SK-N-SH (cell line): ENCODE results near the gene SIM1.

Source experiments
- CHD2 ChIP-seq: fragments of 150-350 bp; IDR thresholded peaks from 2 replicates; pipeline ENCODE4 v1.6.1; 2018; ENCODE audit warnings: low read length; ENCODE audit not compliant: partially characterized antibody
- EP300 ChIP-seq, 2 experiments: IDR thresholded peaks; 2 replicates each; pipeline versions ENCODE4 v1.4.0 to v1.6.1; 2012; ENCODE audit warnings: borderline replicate concordance in 1 of 2, low read depth in 1 of 2, low read length in 1 of 2
- EZH2phosphoT487 ChIP-seq: fragments of 200-600 bp; sonication (generic); IDR thresholded peaks from 2 replicates; pipeline ENCODE4 v1.6.1; 2017; ENCODE audit warnings: low read depth, mixed run types, mild to moderate bottlenecking, antibody characterized with exemption, moderate library complexity, borderline replicate concordance
- POLR2AphosphoS5 ChIP-seq: IDR thresholded peaks from 2 replicates; pipeline ENCODE4 v1.6.1; 2012; ENCODE audit warnings: low read depth, low read length
- RAD21 ChIP-seq: IDR thresholded peaks from 2 replicates; pipeline ENCODE4 v1.6.1; 2012; ENCODE audit warnings: mild to moderate bottlenecking, low read length
- RCOR1 ChIP-seq: fragments of 150-350 bp; IDR thresholded peaks from 2 replicates; pipeline ENCODE4 v1.6.1; 2017; ENCODE audit warnings: antibody characterized with exemption, low read length
- RXRA ChIP-seq: IDR thresholded peaks from 2 replicates; pipeline ENCODE4 v1.4.0; 2012; ENCODE audit warnings: low read depth, mild to moderate bottlenecking, borderline replicate concordance
- SMC3 ChIP-seq: IDR thresholded peaks from 2 replicates; pipeline ENCODE4 v1.6.1; 2012; ENCODE audit warnings: low read depth, low read length, improper control_type of control experiment
- TF ChIP-seq, protein P1 (sequence below): fragments of 200-600 bp; sonication (generic); IDR thresholded peaks from 2 replicates; pipeline ENCODE4 v1.6.1; 2017; ENCODE audit warnings: antibody characterized with exemption, mild to moderate bottlenecking, moderate library complexity
- TF ChIP-seq, protein P2 (sequence below): fragments of 150-350 bp; IDR thresholded peaks from 2 replicates; pipeline ENCODE4 v1.6.1; 2017; ENCODE audit warnings: antibody characterized with exemption, low read length, low read depth, borderline replicate concordance
- TF ChIP-seq, protein P3 (sequence below): IDR thresholded peaks from 2 replicates; pipeline ENCODE4 v1.4.0; 2012; ENCODE audit warnings: low read depth, borderline replicate concordance

DNA sequence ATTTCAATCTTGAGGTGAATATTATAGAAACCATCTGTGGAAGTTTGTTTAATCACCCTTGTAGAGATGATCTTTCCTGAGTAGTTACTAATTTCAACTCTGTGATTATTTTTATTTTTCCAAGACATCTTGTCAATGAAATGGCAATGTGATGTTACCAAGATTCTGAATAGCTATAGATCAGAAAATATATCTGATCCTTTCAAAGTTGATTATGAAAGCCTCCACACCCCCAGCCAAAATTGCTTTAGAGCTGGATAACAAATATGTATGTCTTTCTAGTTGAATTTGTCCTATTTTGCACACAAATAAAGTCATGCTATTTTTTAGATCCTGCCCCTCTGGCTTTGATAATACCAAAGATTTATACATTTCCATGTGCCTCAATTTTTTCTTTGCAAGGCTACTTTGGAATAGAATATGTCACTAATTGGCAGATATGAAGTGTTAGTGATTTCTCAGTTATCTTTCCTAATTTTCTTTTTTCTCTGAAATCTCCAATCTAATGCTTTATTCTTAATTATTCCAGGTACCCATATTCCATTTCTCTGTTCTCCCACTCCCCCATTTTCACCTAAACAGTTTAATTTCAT lies 5.0 kb downstream of the SIM1 start:
- TF ChIP-seq EP300 (IDR thresholded peaks at IDR 0.05; ENCODE audit: borderline replicate concordance in 1 of 2, low read depth in 1 of 2, low read length in 1 of 2) (no peak), EZH2phosphoT487 (no peak), RXRA (no peak), POLR2AphosphoS5 (no peak), CHD2 (no peak), SMC3 (no peak), RCOR1 (no peak), RAD21 (no peak)
- TF ChIP-seq, protein P1, sequence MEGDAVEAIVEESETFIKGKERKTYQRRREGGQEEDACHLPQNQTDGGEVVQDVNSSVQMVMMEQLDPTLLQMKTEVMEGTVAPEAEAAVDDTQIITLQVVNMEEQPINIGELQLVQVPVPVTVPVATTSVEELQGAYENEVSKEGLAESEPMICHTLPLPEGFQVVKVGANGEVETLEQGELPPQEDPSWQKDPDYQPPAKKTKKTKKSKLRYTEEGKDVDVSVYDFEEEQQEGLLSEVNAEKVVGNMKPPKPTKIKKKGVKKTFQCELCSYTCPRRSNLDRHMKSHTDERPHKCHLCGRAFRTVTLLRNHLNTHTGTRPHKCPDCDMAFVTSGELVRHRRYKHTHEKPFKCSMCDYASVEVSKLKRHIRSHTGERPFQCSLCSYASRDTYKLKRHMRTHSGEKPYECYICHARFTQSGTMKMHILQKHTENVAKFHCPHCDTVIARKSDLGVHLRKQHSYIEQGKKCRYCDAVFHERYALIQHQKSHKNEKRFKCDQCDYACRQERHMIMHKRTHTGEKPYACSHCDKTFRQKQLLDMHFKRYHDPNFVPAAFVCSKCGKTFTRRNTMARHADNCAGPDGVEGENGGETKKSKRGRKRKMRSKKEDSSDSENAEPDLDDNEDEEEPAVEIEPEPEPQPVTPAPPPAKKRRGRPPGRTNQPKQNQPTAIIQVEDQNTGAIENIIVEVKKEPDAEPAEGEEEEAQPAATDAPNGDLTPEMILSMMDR: no peak
- TF ChIP-seq, protein P2, sequence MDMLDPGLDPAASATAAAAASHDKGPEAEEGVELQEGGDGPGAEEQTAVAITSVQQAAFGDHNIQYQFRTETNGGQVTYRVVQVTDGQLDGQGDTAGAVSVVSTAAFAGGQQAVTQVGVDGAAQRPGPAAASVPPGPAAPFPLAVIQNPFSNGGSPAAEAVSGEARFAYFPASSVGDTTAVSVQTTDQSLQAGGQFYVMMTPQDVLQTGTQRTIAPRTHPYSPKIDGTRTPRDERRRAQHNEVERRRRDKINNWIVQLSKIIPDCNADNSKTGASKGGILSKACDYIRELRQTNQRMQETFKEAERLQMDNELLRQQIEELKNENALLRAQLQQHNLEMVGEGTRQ: no peak
- TF ChIP-seq, protein P3, sequence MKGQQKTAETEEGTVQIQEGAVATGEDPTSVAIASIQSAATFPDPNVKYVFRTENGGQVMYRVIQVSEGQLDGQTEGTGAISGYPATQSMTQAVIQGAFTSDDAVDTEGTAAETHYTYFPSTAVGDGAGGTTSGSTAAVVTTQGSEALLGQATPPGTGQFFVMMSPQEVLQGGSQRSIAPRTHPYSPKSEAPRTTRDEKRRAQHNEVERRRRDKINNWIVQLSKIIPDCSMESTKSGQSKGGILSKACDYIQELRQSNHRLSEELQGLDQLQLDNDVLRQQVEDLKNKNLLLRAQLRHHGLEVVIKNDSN: no peak
